Gastrocnemius medialis (tissue), 4 donors: ENCODE data around the gene TMEM175. TPM values are rescaled to one million over a fixed set of nuclear protein-coding genes. Genes with fewer than 3 reads are reported as not detected.
"Not testable (repeated sequence)": the region's sequence is repeated elsewhere in the genome, so short reads cannot be mapped to it uniquely, and the experiment has no call there.

Experiments
- ATAC-seq, 2 donors: fragments of 150-250 bp; one replicate each; pipeline ENCODE4 v1.9.1; 2016
- DNase-seq, 2 donors: peaks; one replicate each; pipeline ENCODE4 v3.0.0-alpha.2; 2019
- H3K27ac ChIP-seq, 4 donors: fragments of 200-600 bp; sonication (generic); 1 replicate in 1 of 4; 2 replicates in 3 of 4; pipeline ENCODE4 v1.5.1; 2016 to 2018; ENCODE audit warnings: mild to moderate bottlenecking in 2 of 4, moderate library complexity in 1 of 4
- H3K27me3 ChIP-seq, 3 donors: fragments of 200-600 bp; sonication (generic) in 2 of 3; 1 replicate in 1 of 3; 2 replicates in 2 of 3; pipeline versions ENCODE4 v1.5.1 to v1.6.0; 2016 to 2019; ENCODE audit warnings: mild to moderate bottlenecking in 1 of 3, moderate library complexity in 1 of 3
- H3K36me3 ChIP-seq, 2 donors: fragments of 200-600 bp; sonication (generic) in 1 of 2; one replicate each; pipeline ENCODE4 v1.5.1; 2017 to 2018
- H3K4me1 ChIP-seq, 2 donors: fragments of 200-600 bp; sonication (generic) in 1 of 2; one replicate each; pipeline ENCODE4 v1.5.1; 2016 to 2017; ENCODE audit warnings: mild to moderate bottlenecking in 2 of 2
- H3K4me3 ChIP-seq, 4 donors: fragments of 200-600 bp; sonication (generic) in 3 of 4; 1 replicate in 1 of 4; 2 replicates in 3 of 4; pipeline ENCODE4 v1.5.1; 2016 to 2019; ENCODE audit warnings: mild to moderate bottlenecking in 2 of 4
- H3K9me3 ChIP-seq, 3 donors: fragments of 200-600 bp; sonication (generic) in 2 of 3; 1 replicate in 1 of 3; 2 replicates in 2 of 3; pipeline ENCODE4 v1.5.1; 2016 to 2019
- CTCF ChIP-seq, 5 experiments: fragments of 450-650 bp in 3 of 5; fragments of 200-600 bp in 2 of 5; sonication (generic) in 2 of 5; IDR thresholded peaks in 4 of 5; conservative IDR thresholded peaks in 1 of 5; 1 replicate in 4 of 5; 2 replicates in 1 of 5; pipeline ENCODE4 v1.5.1; 2016 to 2019; ENCODE audit warnings: antibody characterized with exemption in 5 of 5, mild to moderate bottlenecking in 3 of 5, moderate library complexity in 3 of 5
- POLR2A ChIP-seq, 2 donors: fragments of 450-650 bp; IDR thresholded peaks; one replicate each; pipeline ENCODE4 v1.6.1; 2017; ENCODE audit warnings: antibody characterized with exemption in 2 of 2, mild to moderate bottlenecking in 2 of 2, moderate library complexity in 2 of 2
- in situ Hi-C, 4 donors: fragments of 200-750 bp; cut with MboI; loops; one replicate each; pipeline versions ENCODE4 v1.15.0 to v1.8.0; 2017; ENCODE audit warnings: low sequenced_read_pairs in 4 of 4
- intact Hi-C: fragments of 100-400 bp; cut with DNase I; formaldehyde crosslinking; loops from one replicate; pipeline ENCODE4 v1.15.1; 2023; ENCODE audit warnings: low total_unique reads
- total RNA-seq, 4 donors: library from RNA; depleted of rRNA; stranded (reverse); fragments of >200 nt; gene quantifications; one replicate each; pipeline versions ENCODE4 v1.1.0 to v1.2.3, GENCODE V29; 2016

TMEM175 gene
- total RNA-seq, 4 donors from 2014 or later = 15.3 to 29.6 (median 20.8) TPM

GRCh38 chr4:932713-933070 lies 432 bp downstream of the TMEM175 start:
- no peaks in the 10 kb centered on the region for H3K9me3 ChIP-seq
- intact Hi-C loops (loop anchor here (1.0 to 5.0 kb wide), 7 partner anchors 41 to 750 kb away; partner anchors contain the start of genes ATP5ME, DGKQ, FAM53A and IDUA), in situ Hi-C loops (no loop called here)
- peaks cover 29 to 39% of the 10 kb centered on the region in 2 donors for H3K4me1 ChIP-seq
- H3K27ac ChIP-seq = peak overlapping the region; percentile 90 to 97 (median 94)
- TF ChIP-seq CTCF (IDR thresholded peaks at IDR 0.05 in 4 of 5, conservative IDR thresholded peaks at IDR 0.05 in 1 of 5) = no peak
- no peak for TF ChIP-seq POLR2A (IDR thresholded peaks at IDR 0.05)
- no peaks in the 10 kb centered on the region for H3K36me3 ChIP-seq
- no peaks in the 10 kb centered on the region for H3K27me3 ChIP-seq
- DNase-seq = no peak
- peak in 1 of 2 donors; percentile 5 for ATAC-seq
- H3K4me3 ChIP-seq = peak overlapping the region; percentile 85 to 97 (median 96)

GRCh38 chr4:939508-939907 lies 7.2 kb downstream of the TMEM175 start:
- DNase-seq, H3K4me1 ChIP-seq, ATAC-seq, intact Hi-C loops, H3K36me3 ChIP-seq, H3K27ac ChIP-seq, H3K9me3 ChIP-seq, H3K4me3 ChIP-seq, in situ Hi-C loops, H3K27me3 ChIP-seq: not testable (repeated sequence)

GRCh38 chr4:945274-946102 lies 13.2 kb downstream of the TMEM175 start:
- no peaks in the 10 kb centered on the region for H3K4me1 ChIP-seq
- no peak for ATAC-seq
- H3K9me3 ChIP-seq = no peaks in the 10 kb centered on the region
- no peak overlapping the region for H3K27ac ChIP-seq
- H3K27me3 ChIP-seq = no peaks in the 10 kb centered on the region
- H3K4me3 ChIP-seq = no peak overlapping the region
- in situ Hi-C loops (no loop called here), intact Hi-C loops (no loop called here)
- DNase-seq = no peak
- TF ChIP-seq CTCF (IDR thresholded peaks at IDR 0.05 in 4 of 5, conservative IDR thresholded peaks at IDR 0.05 in 1 of 5) (no peak), POLR2A (IDR thresholded peaks at IDR 0.05) (no peak)
- no peaks in the 10 kb centered on the region for H3K36me3 ChIP-seq

GRCh38 chr4:946103-946450 lies 13.8 kb downstream of the TMEM175 start:
- no peaks in the 10 kb centered on the region for H3K9me3 ChIP-seq
- DNase-seq = no peak
- in situ Hi-C loops (no loop called here), intact Hi-C loops (no loop called here)
- no peak overlapping the region for H3K4me3 ChIP-seq
- ATAC-seq = no peak
- H3K27me3 ChIP-seq = no peaks in the 10 kb centered on the region
- H3K27ac ChIP-seq = no peak overlapping the region
- H3K36me3 ChIP-seq = no peaks in the 10 kb centered on the region
- no peaks in the 10 kb centered on the region for H3K4me1 ChIP-seq
- TF ChIP-seq POLR2A (IDR thresholded peaks at IDR 0.05) = no peak
- no peak for TF ChIP-seq CTCF (IDR thresholded peaks at IDR 0.05 in 4 of 5, conservative IDR thresholded peaks at IDR 0.05 in 1 of 5)

- Histone ChIP-seq H3K27ac (no peak overlapping the region), H3K9me3 (no peaks in the 10 kb centered on the region), H3K4me3 (no peak overlapping the region), H3K36me3 (no peaks in the 10 kb centered on the region), H3K4me1 (no peaks in the 10 kb centered on the region), H3K27me3 (no peaks in the 10 kb centered on the region)
- intact Hi-C loops (no loop called here), in situ Hi-C loops (no loop called here)
- no peak for ATAC-seq
- DNase-seq = peak in 1 of 2 donors; percentile 2
- no peak for TF ChIP-seq POLR2A (IDR thresholded peaks at IDR 0.05)
Measured at GRCh38 chr4:946517-947471, 14.5 kb downstream of the TMEM175 start.
